GM06990 (cell line): ENCODE measurements around the gene RIMS3.

Experiments used
- DNase-seq: peaks from one replicate; pipeline ENCODE4 v3.0.0-alpha.2; 2011; ENCODE audit not compliant: insufficient read length; ENCODE audit errors: extremely low read depth
- H3K27me3 ChIP-seq: replicated peaks from 2 replicates; pipeline ENCODE4 v1.6.0; 2011; ENCODE audit warnings: low read length; ENCODE audit not compliant: control insufficient read depth, insufficient read depth
- H3K36me3 ChIP-seq: 2 replicates; pipeline ENCODE4 v1.5.1; 2011; ENCODE audit warnings: low read length; ENCODE audit not compliant: control insufficient read depth, insufficient read depth
- H3K4me3 ChIP-seq: replicated peaks from 2 replicates; pipeline ENCODE4 v1.5.1; 2011; ENCODE audit warnings: low read depth, mild to moderate bottlenecking, control low read depth, low read length
- TF ChIP-seq, protein P1 (sequence below): IDR thresholded peaks from 2 replicates; pipeline ENCODE4 v1.5.1; 2011; ENCODE audit warnings: low read length, control low read depth, mild to moderate bottlenecking, inconsistent platforms; ENCODE audit not compliant: insufficient read depth, poor library complexity, severe bottlenecking

The RIMS3 gene

DNA sequence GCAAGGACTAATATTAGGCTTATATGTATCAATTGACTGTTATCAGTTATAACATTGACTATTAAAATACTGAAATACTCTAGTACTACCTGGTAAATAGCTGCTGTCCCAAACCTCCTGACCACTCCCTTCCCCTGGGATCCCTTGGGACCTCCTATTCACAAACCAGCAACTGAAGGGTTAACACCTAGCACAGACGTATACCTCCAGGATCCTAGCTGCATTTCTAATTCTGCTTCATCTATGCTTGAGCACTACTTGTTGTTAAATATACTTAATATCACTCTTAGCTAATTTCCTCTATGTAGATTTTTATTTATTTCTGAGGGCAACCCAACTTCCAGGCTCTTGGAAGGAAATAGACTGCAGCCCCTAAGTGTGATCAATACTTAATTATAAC, 24.3 kb upstream of the RIMS3 start:
- TF ChIP-seq, protein P1, sequence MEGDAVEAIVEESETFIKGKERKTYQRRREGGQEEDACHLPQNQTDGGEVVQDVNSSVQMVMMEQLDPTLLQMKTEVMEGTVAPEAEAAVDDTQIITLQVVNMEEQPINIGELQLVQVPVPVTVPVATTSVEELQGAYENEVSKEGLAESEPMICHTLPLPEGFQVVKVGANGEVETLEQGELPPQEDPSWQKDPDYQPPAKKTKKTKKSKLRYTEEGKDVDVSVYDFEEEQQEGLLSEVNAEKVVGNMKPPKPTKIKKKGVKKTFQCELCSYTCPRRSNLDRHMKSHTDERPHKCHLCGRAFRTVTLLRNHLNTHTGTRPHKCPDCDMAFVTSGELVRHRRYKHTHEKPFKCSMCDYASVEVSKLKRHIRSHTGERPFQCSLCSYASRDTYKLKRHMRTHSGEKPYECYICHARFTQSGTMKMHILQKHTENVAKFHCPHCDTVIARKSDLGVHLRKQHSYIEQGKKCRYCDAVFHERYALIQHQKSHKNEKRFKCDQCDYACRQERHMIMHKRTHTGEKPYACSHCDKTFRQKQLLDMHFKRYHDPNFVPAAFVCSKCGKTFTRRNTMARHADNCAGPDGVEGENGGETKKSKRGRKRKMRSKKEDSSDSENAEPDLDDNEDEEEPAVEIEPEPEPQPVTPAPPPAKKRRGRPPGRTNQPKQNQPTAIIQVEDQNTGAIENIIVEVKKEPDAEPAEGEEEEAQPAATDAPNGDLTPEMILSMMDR = no peak
- H3K36me3 ChIP-seq = no peaks in the 10 kb centered on the region; the same call in 1 of the 2 replicates
- no peak overlapping the region for H3K4me3 ChIP-seq
- no peaks in the 10 kb centered on the region for H3K27me3 ChIP-seq
- no peak for DNase-seq

DNA sequence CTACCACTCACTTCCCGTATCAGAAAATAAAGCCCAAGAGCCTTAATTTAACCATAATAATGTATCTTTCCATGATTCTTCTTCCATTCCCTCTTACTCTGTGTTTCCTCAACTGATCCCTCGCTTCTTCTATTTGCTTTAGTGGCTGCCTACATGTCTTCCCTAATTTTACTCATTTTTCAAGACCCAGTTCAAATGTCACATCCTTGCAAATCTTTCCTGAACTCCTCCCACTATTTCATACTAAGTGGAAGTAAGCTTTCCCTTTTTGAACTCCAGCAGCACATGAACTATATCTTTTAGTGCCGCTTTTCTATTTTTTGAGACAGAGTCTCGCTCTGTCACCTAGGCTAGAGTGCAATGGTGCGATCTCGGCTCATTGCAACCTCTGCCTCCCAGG, 22.2 kb upstream of the RIMS3 start:
- no peaks in the 10 kb centered on the region for H3K27me3 ChIP-seq
- TF ChIP-seq, protein P1 = no peak
- DNase-seq = no peak

DNA sequence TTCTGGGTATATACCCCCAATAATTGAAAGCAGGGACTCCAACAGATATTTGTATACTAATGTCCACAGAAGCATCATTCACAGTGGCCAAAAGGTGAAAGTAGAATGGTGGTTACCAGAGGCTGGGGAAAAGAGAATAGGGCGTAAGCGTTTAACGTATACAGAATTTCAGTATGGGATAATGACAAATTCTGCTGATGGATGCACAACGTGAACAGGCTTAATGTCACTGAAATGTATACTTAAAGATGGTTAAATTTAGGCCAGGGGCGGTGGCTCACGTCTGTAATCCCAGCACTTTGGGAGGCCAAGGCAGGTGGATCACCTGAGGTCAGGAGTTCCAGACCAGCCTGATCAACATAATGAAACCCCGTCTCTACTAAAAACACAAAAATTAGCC, 21.6 kb upstream of the RIMS3 start:
- DNase-seq = no peak
- H3K4me3 ChIP-seq = no peak overlapping the region
- no peaks in the 10 kb centered on the region for H3K27me3 ChIP-seq
- TF ChIP-seq, protein P1 = no peak
- H3K36me3 ChIP-seq = no peaks in the 10 kb centered on the region; the same call in 1 of the 2 replicates

More for the DNA sequence above, 22.2 kb upstream of the RIMS3 start:
- H3K36me3 ChIP-seq = no peaks in the 10 kb centered on the region; the same call in 1 of the 2 replicates
- H3K4me3 ChIP-seq = no peak overlapping the region

DNA sequence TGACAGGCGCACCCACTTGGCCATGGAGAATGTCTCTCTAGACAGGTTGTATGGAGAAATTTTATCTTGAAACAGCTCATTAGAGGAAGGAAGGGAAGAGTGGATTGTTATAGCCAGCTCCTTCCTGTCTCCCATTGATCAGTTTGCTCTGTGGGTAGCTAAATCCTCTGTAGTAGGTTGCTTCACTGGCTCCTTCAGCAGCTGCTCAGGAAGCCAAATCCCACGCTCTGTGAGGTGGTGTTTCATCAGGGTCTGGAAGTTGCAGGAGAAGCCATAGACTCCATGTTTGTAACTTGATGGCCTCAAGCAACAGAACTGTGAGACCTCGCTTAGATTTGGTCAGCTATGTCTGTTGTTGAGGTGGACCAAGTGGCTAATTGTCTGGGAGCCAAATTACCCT, 19.2 kb upstream of the RIMS3 start:
- TF ChIP-seq, protein P1 = no peak
- DNase-seq = no peak

DNA sequence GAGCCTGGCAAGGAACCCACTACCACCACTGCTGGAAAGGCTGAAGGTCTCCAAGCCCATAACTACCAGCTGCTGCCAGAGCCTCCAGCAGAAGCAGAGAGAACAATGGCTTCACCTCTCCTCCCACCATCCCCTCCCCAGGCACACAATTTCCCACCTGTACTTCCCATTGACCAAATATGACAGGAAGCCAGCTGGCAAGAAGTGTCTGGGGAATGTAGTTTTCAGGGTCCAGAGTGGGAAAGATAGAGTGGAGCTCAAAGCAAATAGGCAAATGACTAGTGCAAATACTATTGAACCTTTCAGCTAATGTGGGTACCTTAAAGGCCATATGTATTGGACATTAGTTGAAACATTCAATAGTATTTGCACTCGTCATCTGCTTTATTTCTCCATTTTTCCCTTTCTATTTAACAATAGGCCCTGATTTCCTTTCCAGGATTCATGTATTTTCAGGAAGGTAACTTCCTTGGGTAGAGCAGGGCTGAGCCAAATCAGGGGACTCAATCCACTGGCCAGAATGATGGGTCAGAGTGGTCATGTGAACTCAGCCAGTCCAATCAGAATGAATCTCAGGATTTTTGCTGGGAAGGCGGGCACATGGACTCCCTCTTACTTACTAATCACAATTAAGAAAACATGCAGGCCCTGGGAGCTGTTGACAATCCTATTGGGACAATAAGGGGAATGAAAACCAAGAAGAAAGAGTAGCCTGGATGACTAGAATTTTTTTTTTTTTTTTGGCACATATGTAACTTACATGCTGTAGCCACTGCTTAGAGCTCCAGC, 13.9 kb upstream of the RIMS3 start:
- Histone ChIP-seq H3K27me3 (no peaks in the 10 kb centered on the region), H3K4me3 (no peak overlapping the region), H3K36me3 (no peaks in the 10 kb centered on the region)
- TF ChIP-seq, protein P1 = no peak
- DNase-seq = no peak

More for the DNA sequence above, 19.2 kb upstream of the RIMS3 start:
- Histone ChIP-seq H3K4me3 (no peak overlapping the region), H3K36me3 (no peaks in the 10 kb centered on the region; the same call in 1 of the 2 replicates), H3K27me3 (no peaks in the 10 kb centered on the region)
